HepG2 (cell line): ENCODE results near the gene CCDC97. TPM values are rescaled to one million over a fixed set of nuclear protein-coding genes. Genes with fewer than 3 reads are reported as not detected.

Experiments used
- CEBPG ChIP-seq: IDR thresholded peaks from 2 replicates; pipeline ENCODE4 v1.6.1; 2016
- FIP1L1 ChIP-seq: fragments of 200-400 bp; formaldehyde crosslinking; IDR thresholded peaks from 2 replicates; pipeline ENCODE4 v1.6.1; 2018; ENCODE audit warnings: low read depth, mild to moderate bottlenecking, low read length, moderate library complexity, borderline replicate concordance; ENCODE audit not compliant: insufficient read depth
- MLLT10 ChIP-seq: sonication (generic); formaldehyde crosslinking; IDR thresholded peaks from 2 replicates; pipeline ENCODE4 v1.4.0; 2020; ENCODE audit warnings: missing genetic modification reagents
- MYPOP ChIP-seq: sonication (generic); formaldehyde crosslinking; IDR thresholded peaks from 2 replicates; pipeline ENCODE4 v1.8.1; 2023; ENCODE audit warnings: mild to moderate bottlenecking, moderate library complexity, missing genetic modification reagents
- PRDM10 ChIP-seq: sonication (generic); formaldehyde crosslinking; IDR thresholded peaks from 2 replicates; pipeline ENCODE4 v1.4.0; 2020; ENCODE audit warnings: low read depth, missing genetic modification reagents
- RFX1 ChIP-seq: fragments of 450-650 bp; IDR thresholded peaks from 2 replicates; pipeline ENCODE4 v1.6.1; 2017
- SMAD1 ChIP-seq: sonication (generic); formaldehyde crosslinking; IDR thresholded peaks from 2 replicates; pipeline ENCODE4 v1.4.0; 2020; ENCODE audit warnings: missing genetic modification reagents, low read depth, mild to moderate bottlenecking, borderline replicate concordance
- TAF1 ChIP-seq: sonication (generic); formaldehyde crosslinking; IDR thresholded peaks from 2 replicates; pipeline ENCODE4 v1.4.0; 2020; ENCODE audit warnings: missing genetic modification reagents
- THAP7 ChIP-seq: sonication (generic); formaldehyde crosslinking; IDR thresholded peaks from 2 replicates; pipeline ENCODE4 v1.8.1; 2023; ENCODE audit warnings: mild to moderate bottlenecking, missing genetic modification reagents
- TMF1 ChIP-seq: sonication (generic); formaldehyde crosslinking; IDR thresholded peaks from 2 replicates; pipeline ENCODE4 v1.8.1; 2022; ENCODE audit warnings: low read depth, missing genetic modification reagents
- ZFY ChIP-seq: sonication (generic); formaldehyde crosslinking; IDR thresholded peaks from 2 replicates; pipeline ENCODE4 v1.4.0; 2020; ENCODE audit warnings: missing genetic modification reagents
- ZMYM2 ChIP-seq: sonication (generic); formaldehyde crosslinking; IDR thresholded peaks from 2 replicates; pipeline ENCODE4 v1.8.0; 2022; ENCODE audit warnings: mild to moderate bottlenecking, missing genetic modification reagents
- ZNF530 ChIP-seq: sonication (generic); formaldehyde crosslinking; IDR thresholded peaks from 2 replicates; pipeline ENCODE4 v1.5.0; 2020; ENCODE audit warnings: low read depth, mild to moderate bottlenecking, missing genetic modification reagents
- ZSCAN21 ChIP-seq: sonication (generic); formaldehyde crosslinking; IDR thresholded peaks from 2 replicates; pipeline ENCODE4 v1.8.0; 2022; ENCODE audit warnings: mild to moderate bottlenecking, missing genetic modification reagents, moderate library complexity, borderline replicate concordance
- ZZZ3 ChIP-seq: sonication (generic); formaldehyde crosslinking; IDR thresholded peaks from 2 replicates; pipeline ENCODE4 v1.4.0; 2020; ENCODE audit warnings: missing genetic modification reagents, mild to moderate bottlenecking, borderline replicate concordance
- polyA plus RNA-seq, 8 experiments: library from polyadenylated mRNA; depleted of rRNA in 3 of 8; stranded (reverse) in 7 of 8; unstranded in 1 of 8; fragments of >200 nt; fragmentation: Illumina TruSeq in 4 of 8; extraction: Trizol in 4 of 8; gene quantifications; 2 replicates each; pipeline versions ENCODE4 v1.2.1 to v1.2.3, GENCODE V29; 2011 to 2016; ENCODE audit warnings: low read depth in 4 of 8, missing spikeins in 1 of 8, mixed read lengths in 1 of 8; ENCODE audit not compliant: insufficient read depth in 1 of 8
- total RNA-seq, 5 experiments: library from RNA; depleted of rRNA; stranded (reverse); fragments of >200 nt; fragmentation: Illumina TruSeq; extraction: Trizol; gene quantifications; 2 replicates each; pipeline ENCODE4 v1.2.3, GENCODE V29; 2016; ENCODE audit warnings: low read depth in 1 of 5
- TF ChIP-seq, protein P1 (sequence below): sonication (generic); formaldehyde crosslinking; IDR thresholded peaks from 2 replicates; pipeline ENCODE4 v1.8.1; 2022; ENCODE audit warnings: mild to moderate bottlenecking, missing genetic modification reagents
- TF ChIP-seq, protein P2 (sequence below): sonication (generic); formaldehyde crosslinking; IDR thresholded peaks from 2 replicates; pipeline ENCODE4 v1.5.0; 2020; ENCODE audit warnings: mild to moderate bottlenecking, missing genetic modification reagents, borderline replicate concordance

Gene CCDC97
- total and polyA plus RNA-seq, 2 of the 13 experiments (the other 11 are each of a cell fraction or from before 2014, with no cell fraction given): 6.2 to 7.3 TPM

GRCh38 chr19:41263042-41263849 lies 46.7 kb upstream of the CCDC97 start (continued):
- TF ChIP-seq MLLT10 (CRISPR knock-in tag) (no peak), ZSCAN21 (CRISPR knock-in tag) (no peak), SMAD1 (CRISPR knock-in tag) (no peak), CEBPG (peak; percentile 31), MYPOP (0 out of 2 replicates have a peak, but pooled peaks have one; percentile 9), ZZZ3 (CRISPR knock-in tag) (0 out of 2 replicates have a peak, but pooled peaks have one; percentile 51), TMF1 (CRISPR knock-in tag) (no peak), RFX1 (no peak), ZMYM2 (CRISPR knock-in tag) (no peak), FIP1L1 (no peak), THAP7 (CRISPR knock-in tag) (0 out of 2 replicates have a peak, but pooled peaks have one; percentile 14), ZFY (CRISPR knock-in tag) (no peak), ZNF530 (peak; percentile 62; the same call in 1 of the 2 replicates), PRDM10 (CRISPR knock-in tag) (peak; percentile 94), TAF1 (peak; percentile 45; the same call in 1 of the 2 replicates)
- TF ChIP-seq, protein P1, sequence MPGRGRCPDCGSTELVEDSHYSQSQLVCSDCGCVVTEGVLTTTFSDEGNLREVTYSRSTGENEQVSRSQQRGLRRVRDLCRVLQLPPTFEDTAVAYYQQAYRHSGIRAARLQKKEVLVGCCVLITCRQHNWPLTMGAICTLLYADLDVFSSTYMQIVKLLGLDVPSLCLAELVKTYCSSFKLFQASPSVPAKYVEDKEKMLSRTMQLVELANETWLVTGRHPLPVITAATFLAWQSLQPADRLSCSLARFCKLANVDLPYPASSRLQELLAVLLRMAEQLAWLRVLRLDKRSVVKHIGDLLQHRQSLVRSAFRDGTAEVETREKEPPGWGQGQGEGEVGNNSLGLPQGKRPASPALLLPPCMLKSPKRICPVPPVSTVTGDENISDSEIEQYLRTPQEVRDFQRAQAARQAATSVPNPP (CRISPR knock-in tag): no peak
- TF ChIP-seq, protein P2, sequence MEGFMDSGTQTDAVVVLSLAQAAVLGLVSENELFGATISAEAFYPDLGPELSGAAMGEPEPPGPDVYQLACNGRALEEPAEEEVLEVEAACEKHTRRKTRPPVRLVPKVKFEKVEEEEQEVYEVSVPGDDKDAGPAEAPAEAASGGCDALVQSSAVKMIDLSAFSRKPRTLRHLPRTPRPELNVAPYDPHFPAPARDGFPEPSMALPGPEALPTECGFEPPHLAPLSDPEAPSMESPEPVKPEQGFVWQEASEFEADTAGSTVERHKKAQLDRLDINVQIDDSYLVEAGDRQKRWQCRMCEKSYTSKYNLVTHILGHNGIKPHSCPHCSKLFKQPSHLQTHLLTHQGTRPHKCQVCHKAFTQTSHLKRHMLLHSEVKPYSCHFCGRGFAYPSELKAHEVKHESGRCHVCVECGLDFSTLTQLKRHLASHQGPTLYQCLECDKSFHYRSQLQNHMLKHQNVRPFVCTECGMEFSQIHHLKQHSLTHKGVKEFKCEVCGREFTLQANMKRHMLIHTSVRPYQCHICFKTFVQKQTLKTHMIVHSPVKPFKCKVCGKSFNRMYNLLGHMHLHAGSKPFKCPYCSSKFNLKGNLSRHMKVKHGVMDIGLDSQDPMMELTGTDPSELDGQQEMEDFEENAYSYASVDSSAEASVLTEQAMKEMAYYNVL (CRISPR knock-in tag): no peak
